8988T (cell line): ENCODE data around the gene TIMM17B.

Experiments used
- DNase-seq: peaks from one replicate; pipeline ENCODE4 v3.0.0; 2011

The TIMM17B gene

DNA sequence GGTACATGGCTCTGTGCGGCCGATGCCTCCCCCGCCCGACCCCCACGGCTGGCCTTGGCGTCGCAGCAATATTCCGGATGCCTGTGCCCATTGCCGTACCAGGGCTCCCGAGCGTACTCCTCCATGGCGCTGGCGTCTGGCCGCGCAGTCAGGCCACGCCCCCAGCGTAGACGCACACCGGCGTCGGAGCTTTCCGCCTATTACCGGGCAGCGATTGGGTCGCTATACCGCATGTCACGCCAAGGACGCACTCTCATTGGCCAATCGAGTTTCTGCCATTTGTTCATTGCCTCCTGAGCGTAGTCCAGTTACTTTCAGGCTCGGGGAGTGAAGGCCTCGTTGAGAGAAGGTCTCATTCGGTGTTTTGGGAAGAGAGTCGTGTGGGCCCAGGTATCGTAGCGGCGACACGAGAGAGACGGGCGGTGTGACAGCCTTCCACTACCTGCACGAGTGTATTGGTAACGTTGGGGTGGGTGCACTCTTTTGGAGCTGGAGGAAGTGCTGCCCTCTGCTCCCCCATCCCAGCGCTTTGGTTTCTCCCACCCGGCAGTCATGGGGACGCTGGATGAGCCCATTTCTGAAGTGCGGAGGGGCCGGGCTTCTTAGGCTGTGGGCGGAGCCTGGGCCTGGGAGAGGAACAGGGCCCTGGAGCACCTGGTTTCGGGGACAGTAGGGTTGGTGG, at the start of gene TIMM17B, which contains the start of gene PQBP1:
TIMM17B (minus strand) TSS at position 144 of the 682 bp plus-strand sequence; CDS start at position 125, 19 bp downstream.
PQBP1 (plus strand) TSS at position 306 of the 682 bp plus-strand sequence. CDS start 580 bp downstream, outside the sequence.
- peak; percentile 79 for DNase-seq

DNA sequence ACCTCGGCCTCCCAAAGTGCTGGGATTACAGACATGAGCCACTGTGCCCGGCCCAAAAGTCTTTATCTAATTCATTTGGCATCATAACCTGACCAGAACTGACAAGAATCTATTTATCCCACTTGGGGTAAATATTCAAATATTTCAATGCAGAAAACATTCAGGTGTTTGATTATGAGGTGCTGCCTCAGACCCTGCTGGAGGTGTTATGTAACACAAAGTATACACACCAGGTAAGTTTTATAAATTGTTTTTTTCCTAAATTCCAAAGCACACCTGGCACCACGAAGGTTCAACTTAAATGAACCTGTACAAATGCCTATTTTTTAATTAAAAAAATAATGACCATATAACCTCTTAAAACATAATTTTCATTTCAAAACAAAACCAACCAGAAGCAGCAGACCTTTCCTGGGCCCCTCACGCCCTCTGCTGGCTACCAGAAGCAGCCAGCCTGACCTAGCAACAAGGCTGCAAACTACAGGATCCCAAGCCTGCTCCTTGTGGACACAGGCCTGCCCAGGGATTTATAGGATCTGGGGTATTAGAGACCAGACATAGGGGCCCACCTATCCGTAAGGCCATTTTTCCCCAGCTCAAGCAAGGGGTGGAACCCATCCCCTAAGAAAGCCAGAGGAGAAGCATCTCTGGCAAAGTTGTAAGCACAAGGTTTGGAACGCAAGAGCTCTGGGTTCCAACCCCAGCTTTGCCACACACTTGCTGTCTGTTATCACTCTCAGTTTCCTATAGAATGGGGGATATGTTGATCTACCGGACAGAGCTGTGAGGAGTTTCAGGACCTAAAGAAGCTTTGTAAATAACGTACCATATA, 48.2 kb upstream of the TIMM17B start:
- DNase-seq: peak; percentile 74

DNA sequence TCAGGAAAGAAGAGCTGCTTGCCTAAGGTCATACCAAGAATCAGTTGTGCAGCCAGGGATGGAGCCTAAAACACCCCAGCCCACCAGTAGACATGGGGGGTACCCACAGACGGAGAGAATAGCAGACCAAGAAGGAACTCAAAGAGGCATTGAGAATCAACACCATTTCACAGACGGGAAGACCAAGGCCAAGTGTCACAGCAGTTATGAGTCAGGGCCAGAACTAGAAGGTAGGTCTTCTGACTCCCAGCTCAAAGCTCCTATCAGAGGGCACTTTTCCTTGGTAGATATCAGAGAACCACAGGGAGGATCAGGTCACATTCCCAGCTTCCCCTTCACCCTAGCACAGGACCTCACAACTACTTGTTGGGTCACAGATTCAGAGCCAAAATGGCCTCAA, 45.3 kb upstream of the TIMM17B start:
- no peak for DNase-seq

DNA sequence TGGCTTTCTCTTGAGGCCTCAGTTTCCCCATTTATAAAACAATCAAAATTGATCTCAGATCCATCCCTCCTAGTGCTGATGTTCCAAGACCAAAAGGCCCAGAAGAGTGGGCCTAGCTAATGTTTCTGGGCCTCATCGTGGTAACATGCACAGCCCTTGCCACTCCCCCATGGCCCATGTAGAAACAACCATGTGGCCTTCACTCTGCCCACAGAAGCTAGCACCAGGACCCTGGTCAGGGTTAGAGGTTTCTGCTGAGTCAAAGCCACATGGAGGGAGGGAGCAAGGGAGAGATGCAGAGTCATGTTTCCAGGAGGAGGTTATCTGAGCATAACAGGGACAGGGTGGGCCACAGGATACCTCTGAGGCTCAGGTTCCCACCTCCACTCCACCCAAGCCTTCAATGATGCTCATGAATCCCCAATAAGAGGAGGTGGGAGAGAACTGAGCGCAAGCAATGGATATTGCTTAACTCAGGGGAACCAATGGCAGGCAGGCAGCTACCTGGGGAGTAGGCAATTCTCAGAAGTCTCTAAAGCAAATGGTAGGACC, 42.9 kb upstream of the TIMM17B start:
- no peak for DNase-seq

DNA sequence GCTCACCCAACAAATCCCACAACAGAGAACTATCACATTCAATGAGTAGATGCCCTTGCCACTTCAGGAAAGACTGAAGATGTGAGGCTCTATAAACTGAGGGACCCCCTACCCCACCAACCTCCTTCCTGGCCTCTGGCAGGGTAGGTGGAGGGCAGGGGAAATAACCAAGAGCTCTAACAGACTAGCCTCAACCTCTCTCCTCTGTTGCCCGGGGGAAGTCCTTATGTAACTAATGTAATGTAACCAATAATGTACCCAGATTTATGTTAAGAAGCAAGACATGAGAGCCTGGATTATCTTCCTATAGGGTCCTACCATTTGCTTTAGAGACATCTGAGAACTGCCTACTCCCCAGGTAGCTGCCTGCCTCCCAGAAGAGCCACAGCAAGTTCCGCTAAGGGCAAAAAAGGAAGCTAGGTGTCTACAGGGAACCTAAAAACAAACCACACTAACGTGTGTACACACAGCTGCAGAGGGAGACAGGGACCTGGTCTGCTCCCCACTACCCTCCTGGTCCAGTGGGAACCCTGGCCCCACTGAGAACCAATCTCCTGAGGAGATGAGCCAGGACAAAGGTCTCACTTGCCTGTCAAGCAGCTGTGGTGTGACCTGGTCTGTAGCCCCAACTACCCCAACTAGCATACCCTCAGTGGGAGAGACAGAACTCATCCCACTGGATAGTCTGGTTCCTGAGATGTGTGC, 42.1 kb upstream of the TIMM17B start:
- DNase-seq: no peak

DNA sequence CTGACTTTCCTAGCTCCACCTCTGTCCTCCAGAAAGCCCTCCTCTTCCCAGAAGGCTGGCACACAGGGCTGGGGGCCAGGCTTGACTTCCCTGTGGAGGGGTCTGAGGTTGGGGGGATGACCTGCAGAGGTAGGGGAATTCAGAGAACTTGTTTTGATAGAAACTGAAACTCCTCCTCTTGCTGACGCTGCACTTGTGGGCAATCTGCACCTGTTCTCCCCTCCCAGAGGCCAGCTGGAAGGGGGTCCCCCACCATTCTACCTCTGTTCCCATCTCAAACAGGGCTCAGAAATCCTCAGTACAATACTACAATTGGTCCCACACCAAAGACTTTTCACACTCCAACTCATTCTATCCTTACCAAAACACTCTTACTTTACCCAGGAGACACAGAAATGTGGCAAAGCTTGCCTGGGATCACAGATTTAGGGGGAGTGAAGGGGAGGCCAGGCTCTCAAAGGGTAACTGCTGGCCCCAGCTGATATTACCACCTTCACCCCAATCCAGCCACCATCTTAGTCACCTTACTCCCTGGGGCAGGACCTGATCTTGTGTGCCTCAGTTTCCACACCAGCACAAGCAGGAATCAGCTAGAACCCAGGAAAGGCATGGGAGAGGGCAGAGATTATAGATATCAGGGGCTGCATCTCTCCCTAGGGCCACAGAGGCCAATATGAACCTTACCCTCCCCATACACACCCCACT, 41.3 kb upstream of the TIMM17B start:
- no peak for DNase-seq

DNA sequence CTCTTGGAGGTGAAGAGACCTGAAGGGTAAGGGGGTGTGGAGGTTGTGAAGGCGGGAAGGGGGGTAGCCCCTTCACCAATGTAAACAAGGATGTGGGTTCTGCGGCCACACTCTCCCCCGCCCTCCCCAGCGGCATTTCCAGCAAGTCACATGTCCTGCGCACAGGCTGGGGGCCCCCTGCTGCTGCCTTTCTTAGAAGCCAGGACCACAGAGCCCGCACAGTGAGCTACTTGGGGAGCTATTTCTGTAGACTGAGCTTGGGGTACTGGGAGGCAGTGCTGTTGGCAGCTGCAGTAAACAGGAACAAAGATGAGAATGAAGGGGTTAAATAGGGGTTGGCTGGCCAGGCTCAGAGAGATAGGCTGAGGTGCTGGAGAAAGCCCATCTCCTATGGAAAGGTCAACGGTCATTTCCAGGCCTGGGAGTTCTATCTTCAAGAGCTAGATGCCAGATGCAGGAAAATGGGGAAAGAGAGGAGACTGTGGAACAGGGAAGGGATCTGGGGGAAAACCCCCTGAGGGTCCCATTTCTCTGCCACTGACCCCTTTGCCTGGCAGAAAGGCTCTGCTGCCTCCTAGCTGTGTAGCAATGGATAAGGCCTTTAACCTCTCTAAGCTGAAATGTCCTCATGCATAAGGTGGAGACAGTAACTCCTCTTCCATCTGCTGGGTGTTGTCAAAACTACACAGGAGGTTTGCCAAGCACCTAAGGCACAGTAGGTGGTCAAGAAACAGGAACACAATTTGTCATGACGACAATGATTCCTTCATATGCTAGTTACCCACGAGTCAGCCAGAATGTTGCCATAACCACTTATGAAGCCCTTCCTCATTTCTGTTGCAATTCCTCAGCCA, 39.7 kb upstream of the TIMM17B start:
- DNase-seq: no peak

DNA sequence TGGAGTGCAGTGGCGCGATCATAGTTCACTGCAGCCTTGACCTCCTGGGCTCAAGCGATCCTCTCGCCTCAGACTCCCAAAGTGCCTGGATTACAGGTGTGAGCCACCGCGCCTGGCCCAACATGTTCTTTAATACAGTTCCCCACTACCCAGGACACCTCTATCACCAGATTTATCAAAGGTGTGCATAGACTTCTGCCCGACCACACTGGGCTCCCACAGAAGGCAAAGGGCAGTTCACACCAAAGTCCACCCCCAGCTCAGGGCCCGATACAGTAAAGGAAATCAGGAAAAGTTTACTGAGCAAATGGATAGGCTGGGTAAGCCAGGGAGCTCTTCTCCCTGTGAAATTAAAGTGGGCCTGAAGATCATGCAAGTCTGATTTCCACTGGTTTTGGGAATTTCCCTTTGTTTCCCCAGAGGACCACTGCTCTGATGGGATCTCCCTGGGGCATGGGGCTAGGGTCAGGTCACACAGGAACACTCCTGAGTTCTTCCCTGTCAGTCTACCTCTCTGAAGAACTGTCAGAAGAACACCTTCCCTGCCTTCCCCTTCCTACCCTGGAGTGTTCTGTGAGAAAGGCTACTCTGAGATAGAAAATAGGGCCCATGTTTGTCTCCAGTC, 39.0 kb upstream of the TIMM17B start:
- no peak for DNase-seq

DNA sequence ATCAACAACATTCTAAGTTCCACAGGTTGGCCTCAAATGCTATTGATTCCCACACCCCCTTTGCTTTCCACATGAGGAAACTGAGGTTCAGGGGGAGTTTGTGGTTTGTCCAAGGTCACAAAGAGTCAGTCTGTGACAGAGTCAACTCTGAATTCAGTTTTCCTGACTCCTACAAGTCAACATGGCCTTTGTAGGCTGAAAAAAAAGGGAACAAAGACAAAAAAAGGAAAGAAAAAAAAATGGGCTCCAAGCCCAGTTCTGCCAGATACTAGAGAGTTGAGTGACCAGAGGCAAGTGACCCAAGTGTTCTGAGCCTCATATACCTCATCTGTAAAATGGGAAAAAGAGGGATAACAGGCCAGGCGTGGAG, 37.7 kb upstream of the TIMM17B start:
- DNase-seq: no peak

DNA sequence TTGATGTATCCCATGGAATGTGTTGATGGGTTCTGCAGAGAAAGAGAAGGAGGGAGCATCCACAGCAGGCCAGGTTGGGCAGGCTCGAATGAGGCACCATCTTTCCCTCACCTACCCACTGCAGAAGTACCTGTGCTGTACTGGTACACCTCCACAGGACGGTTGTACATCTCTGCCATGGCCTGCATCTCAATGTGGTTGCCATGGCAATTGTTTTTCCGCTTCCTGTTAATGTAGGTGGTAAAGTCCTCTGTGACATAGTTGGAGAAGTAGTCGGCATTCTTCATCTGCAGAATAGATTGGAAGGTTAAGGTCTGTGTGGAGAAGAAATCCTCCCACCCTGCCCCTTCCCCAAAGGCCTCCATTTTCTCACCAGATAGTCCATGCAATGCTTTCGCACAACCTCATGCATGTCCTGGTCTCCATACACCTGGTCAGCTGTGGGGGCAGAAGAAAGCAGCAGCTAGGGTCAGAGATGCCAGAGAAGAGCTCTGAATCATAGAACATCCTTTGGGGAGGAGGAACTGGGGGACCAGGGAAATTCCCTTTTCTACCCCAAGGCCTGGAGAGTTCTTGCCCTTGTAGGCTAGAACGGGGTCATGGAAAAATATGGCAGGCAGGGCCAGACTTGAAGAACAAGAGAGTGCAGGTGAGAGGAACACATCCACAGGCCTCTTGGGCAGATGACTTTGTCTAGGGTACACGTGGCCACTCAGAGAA, 37.2 kb upstream of the TIMM17B start:
- no peak for DNase-seq

DNA sequence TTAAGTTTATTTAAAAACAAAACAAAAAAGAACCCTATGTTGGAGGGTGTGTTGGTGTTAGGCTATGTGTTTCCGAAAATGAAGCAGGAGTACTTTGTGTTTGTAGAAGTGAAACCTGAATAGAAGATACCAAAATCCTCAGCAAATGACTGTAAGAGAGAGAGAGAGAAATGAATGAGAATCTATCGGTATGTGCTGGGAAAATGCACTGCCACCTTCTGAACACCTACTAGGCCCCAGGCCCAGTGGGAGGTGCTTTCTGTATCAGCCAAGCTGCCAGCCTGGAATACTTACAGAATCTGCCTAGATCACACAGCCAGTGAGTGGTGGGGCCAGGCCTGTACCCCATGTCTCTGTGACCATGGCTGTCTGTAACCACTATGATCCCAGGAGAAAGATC, 36.2 kb upstream of the TIMM17B start:
- no peak for DNase-seq

DNA sequence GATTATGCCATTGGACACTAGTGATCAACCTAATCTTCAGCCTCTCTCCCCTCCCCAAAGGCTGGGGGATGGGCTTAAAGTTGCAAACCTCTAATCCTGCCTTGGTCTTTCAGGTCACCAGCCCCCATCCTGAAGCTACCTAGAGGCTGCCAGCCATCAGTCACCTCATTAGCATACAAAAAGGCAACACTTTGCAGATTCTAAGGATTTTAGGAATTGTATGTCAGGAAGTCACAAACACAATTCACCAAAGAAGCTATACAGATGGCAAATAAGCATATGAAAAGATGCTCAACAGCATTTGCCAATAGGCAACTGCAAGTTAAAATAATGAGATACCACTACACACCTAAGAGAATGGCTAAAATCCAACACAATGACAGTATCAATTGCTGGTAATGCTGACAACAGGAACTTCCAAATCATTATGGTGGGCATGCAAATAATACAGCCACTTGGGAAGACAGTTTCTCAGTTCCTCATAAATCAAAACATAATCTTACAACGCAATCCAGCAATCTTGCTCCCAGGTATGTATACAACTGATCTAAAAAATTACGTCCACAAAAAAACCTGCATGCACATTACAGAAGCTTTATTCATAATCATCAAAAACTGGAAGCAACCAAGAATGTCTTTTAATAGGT, 30.3 kb upstream of the TIMM17B start:
- no peak for DNase-seq

DNA sequence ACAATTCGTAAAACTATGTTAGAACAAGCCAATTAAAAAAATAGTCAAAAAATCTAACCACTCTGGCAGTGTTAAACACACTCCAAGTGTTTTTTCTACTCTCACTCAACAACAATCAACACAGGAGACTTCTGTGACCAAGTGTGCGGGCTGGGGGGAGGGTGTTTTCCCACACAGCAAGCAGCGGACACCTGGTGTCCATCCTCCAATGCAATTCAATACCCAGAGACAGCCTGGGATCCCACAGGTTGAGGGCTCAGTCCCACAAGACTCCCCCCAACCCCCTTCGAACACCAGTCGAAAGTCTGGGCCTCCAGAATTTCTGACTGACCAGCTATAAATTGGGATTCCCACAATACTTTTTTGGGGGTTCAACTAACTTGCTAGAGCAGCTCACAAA, 29.6 kb upstream of the TIMM17B start:
- DNase-seq: no peak

DNA sequence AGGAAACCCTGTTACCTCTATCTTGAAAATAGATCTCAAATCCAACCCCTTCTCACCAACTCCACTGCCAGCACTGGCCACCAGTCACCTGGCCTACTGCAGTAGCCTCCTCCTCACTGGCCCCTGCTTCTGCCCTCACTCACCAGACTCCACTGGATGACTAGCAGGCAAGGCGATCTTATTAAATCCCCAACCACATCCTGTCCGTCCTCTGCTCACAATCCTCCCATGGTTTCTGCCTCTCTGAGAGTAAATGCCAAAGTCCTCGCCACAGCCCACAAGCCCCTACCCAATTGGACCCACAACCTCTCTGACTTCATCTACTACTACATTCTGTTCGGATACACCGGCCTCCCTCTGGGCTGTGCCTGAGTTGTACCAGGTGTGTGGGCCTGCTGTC, 26.7 kb upstream of the TIMM17B start:
- DNase-seq: no peak

DNA sequence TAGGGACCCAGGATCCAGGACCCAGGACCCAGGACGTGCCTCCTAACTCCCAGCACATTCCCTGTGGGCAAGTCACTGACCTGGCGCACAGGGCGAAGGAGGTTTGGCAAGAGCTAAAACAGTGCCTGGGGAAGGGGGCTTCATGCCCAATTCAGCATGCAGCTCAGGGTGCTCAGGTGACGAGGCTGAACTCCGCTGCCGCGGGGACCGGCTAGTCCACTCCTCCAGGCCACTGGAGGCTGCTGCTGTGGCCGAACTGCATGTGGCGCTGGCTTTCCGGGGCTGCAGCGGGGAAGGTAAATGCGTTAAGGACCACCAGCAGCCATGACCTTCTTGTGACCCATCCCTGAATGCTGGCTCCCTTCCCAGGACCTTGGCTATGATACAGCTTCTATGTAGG, 26.2 kb upstream of the TIMM17B start:
- no peak for DNase-seq

DNA sequence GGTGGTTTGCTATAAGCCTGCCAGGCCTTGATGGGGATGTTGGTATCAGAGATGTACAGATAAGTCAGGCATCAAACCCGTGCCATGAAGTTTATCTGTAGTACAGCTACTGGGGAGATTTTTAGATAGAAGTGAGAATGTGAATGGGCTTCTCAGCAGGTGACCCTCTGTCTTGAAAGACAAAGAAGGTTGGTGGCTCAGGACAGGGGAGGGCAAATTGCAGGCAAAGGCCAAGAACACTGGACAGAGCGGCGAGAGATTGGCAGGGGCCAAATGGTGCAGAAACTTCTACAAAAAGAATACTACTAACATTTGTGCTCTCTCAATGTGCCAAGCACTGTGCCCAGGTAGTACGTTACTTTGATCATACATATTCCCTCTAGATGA, 23.1 kb upstream of the TIMM17B start:
- DNase-seq: no peak

DNA sequence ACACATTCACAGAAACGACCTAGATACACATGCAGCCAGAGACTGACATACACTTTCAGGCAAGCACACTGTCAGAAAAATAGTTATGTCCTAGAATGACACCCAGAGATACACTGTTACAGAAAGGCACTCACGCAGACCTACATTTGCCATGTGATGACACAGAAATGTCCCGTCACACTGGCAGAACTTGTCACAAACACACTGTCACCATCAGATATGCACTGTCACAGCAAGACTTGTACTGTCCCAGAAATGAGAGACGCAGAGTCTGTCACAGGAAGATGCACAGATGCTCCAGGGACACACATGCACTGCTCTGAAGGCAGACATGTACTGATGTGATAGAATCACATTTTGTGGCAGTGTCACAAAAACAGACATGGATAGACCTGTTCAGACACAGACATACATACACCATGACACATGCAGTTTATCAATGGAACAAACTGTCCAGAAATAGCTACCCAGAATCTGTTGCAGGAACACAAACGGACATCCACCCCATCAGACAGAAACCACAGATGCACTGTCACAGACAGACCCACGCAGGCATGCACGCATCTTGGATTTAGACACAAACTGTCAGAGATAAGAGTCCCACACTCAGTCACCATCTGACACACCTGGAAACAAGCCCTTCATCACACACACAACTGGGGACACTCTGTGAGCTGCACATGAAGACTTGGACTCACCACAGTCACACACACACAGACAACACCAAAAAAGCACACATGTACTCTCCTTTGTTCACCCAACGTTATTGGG, 22.6 kb upstream of the TIMM17B start:
- DNase-seq: no peak

DNA sequence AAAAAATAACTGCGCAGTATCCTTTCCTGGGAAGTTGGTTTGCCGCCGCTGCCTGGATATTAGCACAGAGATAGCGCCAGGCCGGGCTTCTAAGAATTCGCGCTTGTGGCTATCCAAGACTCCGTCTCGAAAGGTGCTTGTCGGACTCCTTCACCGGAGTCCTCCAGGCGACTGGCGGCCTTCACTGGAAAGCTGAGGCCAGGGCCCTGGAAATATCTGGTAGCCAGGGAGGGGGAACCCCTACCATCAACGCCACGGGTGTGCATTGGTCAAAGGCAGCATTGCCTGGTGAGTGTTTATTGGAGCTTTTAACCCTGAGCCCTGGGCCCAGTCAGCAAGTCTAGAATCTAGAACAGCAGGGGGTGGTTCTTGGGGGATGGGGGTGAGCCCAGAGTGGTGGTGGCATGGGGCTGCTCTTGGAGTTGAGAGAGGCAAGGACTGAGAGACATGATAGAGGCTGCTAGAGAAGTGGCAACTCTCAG, 21.8 kb upstream of the TIMM17B start:
- no peak for DNase-seq
